Measurements from ENCODE around the gene ZMYND12. TPM values are rescaled to one million over a fixed set of nuclear protein-coding genes. Genes with fewer than 3 reads are reported as not detected.

Gene ZMYND12
- total and polyA plus RNA-seq, 2 of the 4 experiments (the other 2 are of a cell fraction) = under 0.01 to 0.03 TPM

- no peak for TF ChIP-seq FOS (IDR thresholded peaks at IDR 0.05; ENCODE audit: low read depth, low read length)
These were observed 41.0 kb downstream of the ZMYND12 start (continued) for GRCh38 chr1:42414551-42415496.

- H4K91ac ChIP-seq (ENCODE audit: insufficient read depth, low read depth, low read length) = no peak overlapping the region
- no CpG with 5 or more reads among the region's 1 CpG for WGBS, 2 experiments (ENCODE audit: extremely low coverage in 2 of 2, insufficient read length in 1 of 2)
- H3K9ac ChIP-seq (ENCODE audit: low read depth, low read length) = no peak overlapping the region
- intact Hi-C loops (cut with micrococcal nuclease) = no loop called here
- H2AK5ac ChIP-seq (ENCODE audit: low read depth, low read length) = no peak overlapping the region
- POLR2A ChIA-PET (ENCODE audit: unreplicated experiment) = no interaction called here
- dilution Hi-C loops (cut with HindIII; ENCODE audit: low sequenced_read_pairs, unreplicated experiment) = no loop called here
- no peak overlapping the region for H3K4ac ChIP-seq (ENCODE audit: low read depth, low read length)
- H2AFZ ChIP-seq (replicated peaks; ENCODE audit: low read length, poor library complexity) = no peak overlapping the region
- no TSS peak for BruUV-seq (replicated peaks)
- ATAC-seq (ENCODE audit: low read depth) = no peak
- H3K27ac ChIP-seq (ENCODE audit: insufficient read depth, low read length) = no peak overlapping the region
- H2BK20ac ChIP-seq (ENCODE audit: low read depth, low read length) = no peak overlapping the region
- H4K8ac ChIP-seq (ENCODE audit: low read depth in 2 of 2, low read length in 2 of 2) = no peak overlapping the region
- H2AK9ac ChIP-seq (replicated peaks; ENCODE audit: low read depth, low read length, poor library complexity) = no peak overlapping the region
- TF ChIP-seq SMC3 (IDR thresholded peaks at IDR 0.05; ENCODE audit: low read depth, low read length) = no peak
- TF ChIP-seq MAFK (IDR thresholded peaks at IDR 0.05; ENCODE audit: low read depth, low read length) = no peak
- no peak for TF ChIP-seq RAD21 (IDR thresholded peaks at IDR 0.05; ENCODE audit: low read length)
- no peak for TF ChIP-seq CEBPB (IDR thresholded peaks at IDR 0.05; ENCODE audit: low read depth, low read length)
- TF ChIP-seq FOS (IDR thresholded peaks at IDR 0.05; ENCODE audit: low read depth, low read length) = no peak
- no peak for TF ChIP-seq POLR2A (IDR thresholded peaks at IDR 0.05; ENCODE audit: low read depth, low read length)
- TF ChIP-seq RCOR1 (IDR thresholded peaks at IDR 0.05; ENCODE audit: insufficient replicate concordance, low read length) = no peak
- TF ChIP-seq BHLHE40 (IDR thresholded peaks at IDR 0.05; ENCODE audit: low read depth, low read length) = no peak
- H3K9me3 ChIP-seq (ENCODE audit: control insufficient read depth, insufficient read depth, low read length) = no peaks in the 10 kb centered on the region
- DNase-seq = no peak
- no peaks in the 10 kb centered on the region for H3K79me1 ChIP-seq (ENCODE audit: low read depth in 1 of 2, low read length in 2 of 2)
- no peaks in the 10 kb centered on the region for H3K36me3 ChIP-seq (ENCODE audit: control insufficient read depth, insufficient read depth, low read length)
- H3K27me3 ChIP-seq (ENCODE audit: control insufficient read depth, insufficient read depth, low read length) = peaks cover 7% of the 10 kb centered on the region
- in situ Hi-C loops (cut with MboI; ENCODE audit: low sequenced_read_pairs) = no loop called here
- no peak overlapping the region for H2BK120ac ChIP-seq (ENCODE audit: low read depth, low read length)
- no peak overlapping the region for H3K14ac ChIP-seq (replicated peaks; ENCODE audit: low read depth, low read length)
- H3K9me1 ChIP-seq (ENCODE audit: insufficient read depth, low read length) = no peaks in the 10 kb centered on the region; the same call in 1 of the 2 replicates
- no peak overlapping the region for H2BK15ac ChIP-seq (ENCODE audit: low read depth, low read length)
- no peak overlapping the region for H4K5ac ChIP-seq (ENCODE audit: low read depth, low read length)
- no peak overlapping the region for H3K4me3 ChIP-seq (ENCODE audit: insufficient read depth, low read depth, low read length)
- CTCF ChIA-PET = no interaction called here
- H3K56ac ChIP-seq (ENCODE audit: extremely low read depth, insufficient read depth, low read length) = no peak overlapping the region
- H3K4me1 ChIP-seq (ENCODE audit: control insufficient read depth, insufficient read depth, low read length) = no peaks in the 10 kb centered on the region
- no peak overlapping the region for H3K4me2 ChIP-seq (ENCODE audit: low read depth, low read length)
- no peak overlapping the region for H3K18ac ChIP-seq (ENCODE audit: low read depth, low read length)
- H2BK5ac ChIP-seq (ENCODE audit: low read depth, low read length, poor library complexity, severe bottlenecking) = no peak overlapping the region
- no peaks in the 10 kb centered on the region for H4K20me1 ChIP-seq (ENCODE audit: insufficient read depth, low read length)
- H3K23ac ChIP-seq (ENCODE audit: low read depth, low read length) = no peak overlapping the region
These were observed 51.9 kb downstream of the ZMYND12 start for GRCh38 chr1:42403880-42404400.

All from IMR-90 (cell line).